IPS DF 4.7 (cell line): ENCODE measurements around the gene MICB.

ENCODE experiments used
- DNase-seq: peaks from one replicate; pipeline ENCODE4 v3.0.0-alpha.2; 2013; ENCODE audit warnings: low spot score; ENCODE audit errors: extremely low read depth

MICB gene

DNA sequence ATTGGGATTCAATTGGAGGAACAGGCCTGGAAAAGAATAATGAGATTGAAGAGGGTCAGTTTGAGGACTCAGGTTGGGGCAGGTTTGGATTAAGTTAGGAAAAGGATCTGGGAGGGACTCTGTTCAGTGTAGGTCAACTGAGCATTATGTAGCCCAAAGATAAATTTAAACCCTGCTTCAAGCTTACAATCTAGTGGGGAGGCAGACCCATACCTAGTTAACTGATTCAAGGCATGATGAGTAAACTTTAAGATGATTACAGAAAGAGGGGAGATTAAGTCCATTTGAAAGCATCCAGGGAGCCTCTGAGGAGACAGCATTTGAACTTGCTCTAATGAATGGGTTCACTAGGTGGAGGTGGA lies 62.7 kb downstream of the MICB start:
- no peak for DNase-seq
